ENCODE measurements around the gene DNASE1L1. TPM values are rescaled to one million over a fixed set of nuclear protein-coding genes. Genes with fewer than 3 reads are reported as not detected.

DNASE1L1 gene
- total and polyA plus RNA-seq, 2 of the 13 experiments (the other 11 are each of a cell fraction or from before 2014, with no cell fraction given), result 4.7 to 12.3 TPM

GRCh38 chrX:154397888-154398667, 11.0 kb downstream of the DNASE1L1 start, which contains the start of gene RPL10 (continued):
- peak; percentile 50; the same call in 1 of the 2 replicates for TF ChIP-seq SMYD3 (CRISPR knock-in tag; IDR thresholded peaks at IDR 0.05)
- TF ChIP-seq ZNF781 (CRISPR knock-in tag; IDR thresholded peaks at IDR 0.05; ENCODE audit: borderline replicate concordance, not compliant biosample characterization), result no peak
- no peak for TF ChIP-seq NCOA5 (CRISPR knock-in tag; IDR thresholded peaks at IDR 0.05)
- TF ChIP-seq SIX1 (CRISPR knock-in tag; IDR thresholded peaks at IDR 0.05; ENCODE audit: borderline replicate concordance), result no peak
- no peak for TF ChIP-seq XRCC5 (optimal IDR thresholded peaks at IDR 0.05; ENCODE audit: low read length)
- TF ChIP-seq PHF8 (CRISPR knock-in tag; IDR thresholded peaks at IDR 0.05), result peak; percentile 73; the same call in 1 of the 2 replicates
- TF ChIP-seq ZNF317 (CRISPR knock-in tag; IDR thresholded peaks at IDR 0.05), result peak; percentile 67; the same call in 1 of the 2 replicates
- no peak for TF ChIP-seq NFIC (IDR thresholded peaks at IDR 0.05; ENCODE audit: low read length)
- no peak for TF ChIP-seq SP140L (CRISPR knock-in tag; IDR thresholded peaks at IDR 0.05; ENCODE audit: borderline replicate concordance)
- TF ChIP-seq TFDP1 (CRISPR knock-in tag; IDR thresholded peaks at IDR 0.05; ENCODE audit: borderline replicate concordance), result peak; percentile 55; the same call in 1 of the 2 replicates
- TF ChIP-seq ZNF746 (CRISPR knock-in tag; IDR thresholded peaks at IDR 0.05), result no peak
- TF ChIP-seq SCMH1 (CRISPR knock-in tag; IDR thresholded peaks at IDR 0.05; ENCODE audit: borderline replicate concordance), result no peak
- TF ChIP-seq BRD4 (CRISPR knock-in tag; IDR thresholded peaks at IDR 0.05), result no peak; the same call in 1 of the 2 replicates
- no peak for TF ChIP-seq SUZ12 (IDR thresholded peaks at IDR 0.05; ENCODE audit: low read depth, low read length)
- TF ChIP-seq NCOA2 (CRISPR knock-in tag; IDR thresholded peaks at IDR 0.05), result no peak
- TF ChIP-seq KDM5A (IDR thresholded peaks at IDR 0.05; ENCODE audit: borderline replicate concordance, low read length), result no peak
- TF ChIP-seq ATF4 (CRISPR knock-in tag; IDR thresholded peaks at IDR 0.05), result no peak
- peak; percentile 35; the same call in 1 of the 2 replicates for TF ChIP-seq ZNF546 (CRISPR knock-in tag; conservative IDR thresholded peaks at IDR 0.05)
- TF ChIP-seq ZNF337 (CRISPR knock-in tag; IDR thresholded peaks at IDR 0.05; ENCODE audit: borderline replicate concordance, low read depth), result no peak
- peak; percentile 79; the same call in 1 of the 2 replicates for TF ChIP-seq TFAP4 (IDR thresholded peaks at IDR 0.05; ENCODE audit: borderline replicate concordance, low read depth)
- no peak for TF ChIP-seq ZNF512 (CRISPR knock-in tag; IDR thresholded peaks at IDR 0.05)
- TF ChIP-seq GLI4 (CRISPR knock-in tag; IDR thresholded peaks at IDR 0.05; ENCODE audit: borderline replicate concordance), result no peak; the same call in 1 of the 2 replicates
- TF ChIP-seq ZNF567 (CRISPR knock-in tag; IDR thresholded peaks at IDR 0.05; ENCODE audit: borderline replicate concordance), result no peak
- peak; percentile 78 for TF ChIP-seq RBM22 (optimal IDR thresholded peaks at IDR 0.05; ENCODE audit: low read length)
- peak; percentile 71; the same call in 1 of the 2 replicates for TF ChIP-seq ZNF124 (CRISPR knock-in tag; IDR thresholded peaks at IDR 0.05)
- no peak for TF ChIP-seq MTF2 (CRISPR knock-in tag; IDR thresholded peaks at IDR 0.05; ENCODE audit: borderline replicate concordance)

Measured in HepG2 (cell line).